Measurements from ENCODE around the gene GABRG3. TPM values are rescaled to one million over a fixed set of nuclear protein-coding genes. Genes with fewer than 3 reads are reported as not detected.

The GABRG3 gene
- total and polyA plus RNA-seq, 12 donors: not detected

- H3K4me1 ChIP-seq: no peaks in the 10 kb centered on the region
- DNase-seq (no peak), ATAC-seq (no peak)
- no peaks in the 10 kb centered on the region for H3K36me3 ChIP-seq
- intact Hi-C loops (cut with DNase I): no loop called here
- no peak overlapping the region for H3K4me3 ChIP-seq
- H3K27ac ChIP-seq: no peak overlapping the region
- H3K27me3 ChIP-seq: no peaks in the 10 kb centered on the region
- WGBS, 2 donors: 81 to 85% methylated on average over 5 of the region's 5 CpGs
- H3K9me3 ChIP-seq: peaks cover 0 to 15% (median 0%) of the 10 kb centered on the region in 11 donors
- TF ChIP-seq, protein P1, sequence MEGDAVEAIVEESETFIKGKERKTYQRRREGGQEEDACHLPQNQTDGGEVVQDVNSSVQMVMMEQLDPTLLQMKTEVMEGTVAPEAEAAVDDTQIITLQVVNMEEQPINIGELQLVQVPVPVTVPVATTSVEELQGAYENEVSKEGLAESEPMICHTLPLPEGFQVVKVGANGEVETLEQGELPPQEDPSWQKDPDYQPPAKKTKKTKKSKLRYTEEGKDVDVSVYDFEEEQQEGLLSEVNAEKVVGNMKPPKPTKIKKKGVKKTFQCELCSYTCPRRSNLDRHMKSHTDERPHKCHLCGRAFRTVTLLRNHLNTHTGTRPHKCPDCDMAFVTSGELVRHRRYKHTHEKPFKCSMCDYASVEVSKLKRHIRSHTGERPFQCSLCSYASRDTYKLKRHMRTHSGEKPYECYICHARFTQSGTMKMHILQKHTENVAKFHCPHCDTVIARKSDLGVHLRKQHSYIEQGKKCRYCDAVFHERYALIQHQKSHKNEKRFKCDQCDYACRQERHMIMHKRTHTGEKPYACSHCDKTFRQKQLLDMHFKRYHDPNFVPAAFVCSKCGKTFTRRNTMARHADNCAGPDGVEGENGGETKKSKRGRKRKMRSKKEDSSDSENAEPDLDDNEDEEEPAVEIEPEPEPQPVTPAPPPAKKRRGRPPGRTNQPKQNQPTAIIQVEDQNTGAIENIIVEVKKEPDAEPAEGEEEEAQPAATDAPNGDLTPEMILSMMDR (IDR thresholded peaks at IDR 0.05): no peak
These were observed 477.3 kb downstream of the GABRG3 start for GRCh38 chr15:27448234-27448633.

- Histone ChIP-seq H3K27ac (no peak overlapping the region), H3K4me3 (no peak overlapping the region), H3K36me3 (no peaks in the 10 kb centered on the region), H3K9me3 (peaks cover 0 to 15% (median 0%) of the 10 kb centered on the region in 11 donors), H3K4me1 (no peaks in the 10 kb centered on the region), H3K27me3 (no peaks in the 10 kb centered on the region)
- DNase-seq (no peak), ATAC-seq (no peak)
- WGBS, 2 donors: 28 to 31% methylated on average over 4 of the region's 4 CpGs
- intact Hi-C loops (cut with DNase I): no loop called here
- TF ChIP-seq, protein P1 (IDR thresholded peaks at IDR 0.05): no peak
These were observed 478.0 kb downstream of the GABRG3 start for GRCh38 chr15:27448986-27449385.

- H3K36me3 ChIP-seq: no peaks in the 10 kb centered on the region
- ATAC-seq: no peak
- H3K27me3 ChIP-seq: no peaks in the 10 kb centered on the region
- intact Hi-C loops (cut with DNase I): no loop called here
- no peak overlapping the region for H3K27ac ChIP-seq
- no peaks in the 10 kb centered on the region for H3K4me1 ChIP-seq
- DNase-seq: no peak
- no peak overlapping the region for H3K4me3 ChIP-seq
- peaks cover 0 to 15% (median 0%) of the 10 kb centered on the region in 11 donors for H3K9me3 ChIP-seq
- TF ChIP-seq, protein P1 (IDR thresholded peaks at IDR 0.05): no peak
- WGBS, 2 donors: 67 to 68% methylated on average over 5 of the region's 5 CpGs
These were observed 479.0 kb downstream of the GABRG3 start for GRCh38 chr15:27449941-27450340.

GRCh38 chr15:27454281-27455075 is 483.5 kb downstream of the GABRG3 start:
- TF ChIP-seq, protein P1 (IDR thresholded peaks at IDR 0.05): no peak
- intact Hi-C loops (cut with DNase I): no loop called here
- ATAC-seq: no peak

More at GRCh38 chr15:27454281-27455075, 483.5 kb downstream of the GABRG3 start:
- no peaks in the 10 kb centered on the region for H3K27me3 ChIP-seq
- H3K4me1 ChIP-seq: no peaks in the 10 kb centered on the region
- no peak overlapping the region for H3K4me3 ChIP-seq
- H3K36me3 ChIP-seq: no peaks in the 10 kb centered on the region
- no peaks in the 10 kb centered on the region for H3K9me3 ChIP-seq
- DNase-seq: no peak
- 61 to 69% methylated on average over 13 of the region's 13 CpGs for WGBS, 2 donors
- no peak overlapping the region for H3K27ac ChIP-seq
